IMR-90 (cell line): ENCODE results near the gene TBCE. TPM values are rescaled to one million over a fixed set of nuclear protein-coding genes. Genes with fewer than 3 reads are reported as not detected.

Experiments
- ATAC-seq: fragments of 200-7000 bp; cut with Tn5 transposase; 2 replicates; pipeline ENCODE4 v1.9.1; 2020; ENCODE audit warnings: low read depth, mild to moderate bottlenecking, moderate library complexity
- BruUV-seq: library from RNA; stranded (reverse); fragments of 400-500 nt; replicated peaks from 2 replicates; lab custom pipeline; 2021; lab: Mats Ljungman, UMichigan
- CTCF ChIA-PET: fragments of 300-600 bp; formaldehyde crosslinking; extraction: SDS; loops from one replicate; lab custom pipeline; 2021; ENCODE audit warnings: antibody characterized with exemption; lab: Yijun Ruan, JAX
- POLR2A ChIA-PET: fragments of 300-600 bp; sonication (Branson Sonifier 250); formaldehyde crosslinking; loops from one replicate; lab custom pipeline; 2022; ENCODE audit warnings: antibody characterized with exemption; ENCODE audit not compliant: unreplicated experiment; lab: Charles Lee
- DNase-seq: peaks from one replicate; pipeline ENCODE4 v3.0.0; 2013
- H2AFZ ChIP-seq: replicated peaks from 2 replicates; pipeline ENCODE3; 2013; ENCODE audit warnings: low read length, mild to moderate bottlenecking; ENCODE audit not compliant: poor library complexity
- H2AK5ac ChIP-seq: 2 replicates; pipeline ENCODE4 v1.6.1; 2013; ENCODE audit warnings: low read depth, low read length, inconsistent platforms
- H2AK9ac ChIP-seq: replicated peaks from 2 replicates; pipeline ENCODE3; 2013; ENCODE audit warnings: mild to moderate bottlenecking, low read depth, low read length, moderate library complexity; ENCODE audit not compliant: poor library complexity
- H2BK120ac ChIP-seq: 2 replicates; pipeline ENCODE4 v1.6.1; 2013; ENCODE audit warnings: low read depth, low read length, inconsistent platforms
- H2BK15ac ChIP-seq: 3 replicates; pipeline ENCODE4 v1.6.1; 2013; ENCODE audit warnings: low read depth, low read length, inconsistent platforms
- H2BK20ac ChIP-seq: 2 replicates; pipeline ENCODE4 v1.6.1; 2013; ENCODE audit warnings: low read depth, mild to moderate bottlenecking, inconsistent platforms, low read length, moderate library complexity
- H2BK5ac ChIP-seq: 2 replicates; pipeline ENCODE4 v1.6.1; 2013; ENCODE audit warnings: mild to moderate bottlenecking, low read depth, low read length, inconsistent platforms; ENCODE audit not compliant: poor library complexity, severe bottlenecking
- H3K14ac ChIP-seq: replicated peaks from 2 replicates; pipeline ENCODE4 v1.6.1; 2013; ENCODE audit warnings: low read depth, low read length, inconsistent platforms
- H3K18ac ChIP-seq: 2 replicates; pipeline ENCODE4 v1.6.1; 2013; ENCODE audit warnings: low read depth, low read length, control low read depth
- H3K23ac ChIP-seq: 2 replicates; pipeline ENCODE4 v1.6.1; 2013; ENCODE audit warnings: low read depth, low read length, inconsistent platforms
- H3K27ac ChIP-seq: 2 replicates; pipeline ENCODE4 v1.5.1; 2013; ENCODE audit warnings: mild to moderate bottlenecking, control low read depth, low read length; ENCODE audit not compliant: insufficient read depth
- H3K27me3 ChIP-seq: 2 replicates; pipeline ENCODE4 v1.6.1; 2013; ENCODE audit warnings: low read length; ENCODE audit not compliant: control insufficient read depth, insufficient read depth
- H3K36me3 ChIP-seq: 2 replicates; pipeline ENCODE4 v1.6.1; 2013; ENCODE audit warnings: low read length, mixed read lengths; ENCODE audit not compliant: control insufficient read depth, insufficient read depth
- H3K4ac ChIP-seq: 2 replicates; pipeline ENCODE4 v1.6.1; 2013; ENCODE audit warnings: low read depth, low read length, inconsistent platforms
- H3K4me1 ChIP-seq: 2 replicates; pipeline ENCODE4 v1.6.1; 2013; ENCODE audit warnings: low read length, mixed read lengths; ENCODE audit not compliant: control insufficient read depth, insufficient read depth
- H3K4me2 ChIP-seq: 2 replicates; pipeline ENCODE4 v1.6.1; 2013; ENCODE audit warnings: low read depth, mild to moderate bottlenecking, control low read depth, low read length, moderate library complexity
- H3K4me3 ChIP-seq: 2 replicates; pipeline ENCODE4 v1.5.1; 2013; ENCODE audit warnings: low read depth, mild to moderate bottlenecking, control low read depth, low read length, moderate library complexity; ENCODE audit not compliant: insufficient read depth
- H3K56ac ChIP-seq: 2 replicates; pipeline ENCODE4 v1.6.1; 2013; ENCODE audit warnings: low read length, inconsistent platforms; ENCODE audit not compliant: insufficient read depth; ENCODE audit errors: extremely low read depth
- H3K79me1 ChIP-seq, 2 experiments: 2 replicates each; pipeline ENCODE4 v1.6.1; 2013; ENCODE audit warnings: low read length in 2 of 2, inconsistent platforms in 1 of 2, low read depth in 1 of 2
- H3K9ac ChIP-seq: 2 replicates; pipeline ENCODE4 v1.6.1; 2013; ENCODE audit warnings: low read depth, low read length, control low read depth
- H3K9me1 ChIP-seq: 2 replicates; pipeline ENCODE4 v1.6.1; 2013; ENCODE audit warnings: low read length, inconsistent platforms; ENCODE audit not compliant: insufficient read depth
- H3K9me3 ChIP-seq: 2 replicates; pipeline ENCODE4 v1.6.1; 2013; ENCODE audit warnings: low read length; ENCODE audit not compliant: control insufficient read depth, insufficient read depth
- H4K20me1 ChIP-seq: 2 replicates; pipeline ENCODE4 v1.6.1; 2013; ENCODE audit warnings: low read length, inconsistent platforms; ENCODE audit not compliant: insufficient read depth
- H4K5ac ChIP-seq: 2 replicates; pipeline ENCODE4 v1.6.1; 2013; ENCODE audit warnings: mild to moderate bottlenecking, low read depth, low read length, control low read depth
- H4K8ac ChIP-seq, 2 experiments: 2 replicates each; pipeline ENCODE4 v1.6.1; 2013; ENCODE audit warnings: low read depth in 2 of 2, low read length in 2 of 2, control low read depth in 1 of 2, inconsistent platforms in 1 of 2
- H4K91ac ChIP-seq: 2 replicates; pipeline ENCODE4 v1.6.1; 2013; ENCODE audit warnings: low read depth, low read length, inconsistent platforms; ENCODE audit not compliant: insufficient read depth
- CEBPB ChIP-seq: IDR thresholded peaks from 2 replicates; pipeline ENCODE4 v1.6.1; 2012; ENCODE audit warnings: low read depth, low read length, improper control_type of control experiment
- MAFK ChIP-seq: IDR thresholded peaks from 2 replicates; pipeline ENCODE4 v1.6.1; 2012; ENCODE audit warnings: low read depth, low read length, improper control_type of control experiment
- WGBS, 2 experiments: methylation state at CpG; one replicate each; pipeline versions ENCODE4 v1.1.5 to v1.1.7; 2013; ENCODE audit warnings: missing lambda C conversion rate in 2 of 2; ENCODE audit not compliant: insufficient read length in 1 of 2; ENCODE audit errors: extremely low coverage in 2 of 2; 5-methylcytosine and 5-hydroxymethylcytosine counted together
- dilution Hi-C: fragments of 300-500 bp; cut with HindIII; formaldehyde crosslinking; loops from one replicate; pipeline ENCODE4 v1.14.3; 2018; ENCODE audit warnings: low sequenced_read_pairs; ENCODE audit not compliant: unreplicated experiment
- in situ Hi-C: fragments of 300-500 bp; cut with MboI; formaldehyde crosslinking; loops from 3 replicates; pipeline ENCODE4 v1.14.3; 2019; ENCODE audit warnings: low sequenced_read_pairs, inconsistent platforms, mixed read lengths
- intact Hi-C: fragments of 100-400 bp; cut with micrococcal nuclease; formaldehyde crosslinking; loops from 2 replicates; pipeline ENCODE4 v1.10.0; 2022
- polyA plus RNA-seq, 3 experiments: library from polyadenylated mRNA; depleted of rRNA; stranded (reverse); fragments of >200 nt; gene quantifications; 2 replicates each; pipeline ENCODE4 v1.2.3, GENCODE V29; 2012; ENCODE audit warnings: low replicate concordance in 1 of 3
- total RNA-seq: library from RNA; depleted of rRNA; stranded (reverse); fragments of >200 nt; gene quantifications from 2 replicates; pipeline ENCODE4 v1.2.3, GENCODE V29; 2012

Gene TBCE
- total and polyA plus RNA-seq, 2 of the 4 experiments (the other 2 are of a cell fraction) = 25.3 to 26.7 TPM

- Histone ChIP-seq H3K4me2 (no peak overlapping the region), H4K20me1 (no peaks in the 10 kb centered on the region), H3K36me3 (peaks cover 19% of the 10 kb centered on the region), H3K79me1 (peaks cover 6 to 9% of the 10 kb centered on the region in 2 experiments; a peak in 2 of 4 replicates), H3K4ac (no peak overlapping the region), H2BK20ac (no peak overlapping the region), H4K91ac (no peak overlapping the region), H3K9ac (no peak overlapping the region), H4K8ac (no peak overlapping the region), H3K27ac (no peak overlapping the region), H3K14ac (no peak overlapping the region), H2BK120ac (no peak overlapping the region), H2AK9ac (no peak overlapping the region), H2BK5ac (no peak overlapping the region), H2AFZ (no peak overlapping the region), H3K4me1 (no peaks in the 10 kb centered on the region), H3K56ac (no peak overlapping the region), H2BK15ac (no peak overlapping the region), H3K18ac (no peak overlapping the region), H3K27me3 (no peaks in the 10 kb centered on the region), H3K4me3 (no peak overlapping the region), H4K5ac (no peak overlapping the region), H3K9me3 (no peaks in the 10 kb centered on the region), H2AK5ac (no peak overlapping the region), H3K9me1 (0 out of 2 replicates have a peak, but pooled peaks cover 6% of the 10 kb centered on the region), H3K23ac (no peak overlapping the region)
- ChIA-PET CTCF (no interaction called here), POLR2A (no interaction called here)
- dilution Hi-C loops (no loop called here), in situ Hi-C loops (no loop called here), intact Hi-C loops (no loop called here)
- DNase-seq = no peak
- no peak for ATAC-seq
- BruUV-seq = no TSS peak
- no CpG with 5 or more reads among the region's 5 CpGs for WGBS, 2 experiments
- no peak for TF ChIP-seq CEBPB
- TF ChIP-seq MAFK = no peak
Observed at GRCh38 chr1:235483090-235483489, 115.9 kb downstream of the TBCE start.
